Parathyroid adenoma (tissue), 2 donors: Measurements from ENCODE around the gene POU2F3.

Experiments
- H2AFZ ChIP-seq: fragments of 300-600 bp; sonication (generic); one replicate; pipeline ENCODE4 v1.7.0; 2017; ENCODE audit warnings: antibody characterized with exemption, mild to moderate bottlenecking
- H3K27ac ChIP-seq: fragments of 300-600 bp; sonication (generic); one replicate; pipeline ENCODE4 v1.7.0; 2017
- H3K27me3 ChIP-seq: fragments of 300-600 bp; sonication (generic); one replicate; pipeline ENCODE4 v1.7.0; 2017; ENCODE audit warnings: low read length; ENCODE audit not compliant: control insufficient read depth, insufficient read depth
- H3K36me3 ChIP-seq: fragments of 300-600 bp; sonication (generic); one replicate; pipeline ENCODE4 v1.7.0; 2017; ENCODE audit warnings: low read length; ENCODE audit not compliant: control insufficient read depth, insufficient read depth
- H3K4me1 ChIP-seq: fragments of 300-600 bp; sonication (generic); one replicate; pipeline ENCODE4 v1.7.0; 2017; ENCODE audit warnings: control low read depth
- H3K4me2 ChIP-seq: fragments of 300-600 bp; sonication (generic); one replicate; pipeline ENCODE4 v1.7.0; 2017; ENCODE audit warnings: low read length
- H3K4me3 ChIP-seq: fragments of 300-600 bp; sonication (generic); one replicate; pipeline ENCODE4 v1.7.0; 2017; ENCODE audit warnings: low read depth, low read length
- H3K79me2 ChIP-seq: fragments of 300-600 bp; sonication (generic); one replicate; pipeline ENCODE4 v1.7.0; 2017; ENCODE audit warnings: control low read depth
- H3K9ac ChIP-seq: fragments of 300-600 bp; sonication (generic); one replicate; pipeline ENCODE4 v1.7.0; 2017; ENCODE audit warnings: mild to moderate bottlenecking
- H3K9me3 ChIP-seq: fragments of 300-600 bp; sonication (generic); one replicate; pipeline ENCODE4 v1.7.0; 2017; ENCODE audit warnings: low read length; ENCODE audit not compliant: control insufficient read depth
- TF ChIP-seq, protein P1 (sequence below): fragments of 300-600 bp; sonication (generic); IDR thresholded peaks from one replicate; pipeline ENCODE4 v1.7.0; 2017; ENCODE audit warnings: antibody characterized with exemption, mild to moderate bottlenecking
- donor health status: primary hyperparathyroidism.

Gene POU2F3

DNA sequence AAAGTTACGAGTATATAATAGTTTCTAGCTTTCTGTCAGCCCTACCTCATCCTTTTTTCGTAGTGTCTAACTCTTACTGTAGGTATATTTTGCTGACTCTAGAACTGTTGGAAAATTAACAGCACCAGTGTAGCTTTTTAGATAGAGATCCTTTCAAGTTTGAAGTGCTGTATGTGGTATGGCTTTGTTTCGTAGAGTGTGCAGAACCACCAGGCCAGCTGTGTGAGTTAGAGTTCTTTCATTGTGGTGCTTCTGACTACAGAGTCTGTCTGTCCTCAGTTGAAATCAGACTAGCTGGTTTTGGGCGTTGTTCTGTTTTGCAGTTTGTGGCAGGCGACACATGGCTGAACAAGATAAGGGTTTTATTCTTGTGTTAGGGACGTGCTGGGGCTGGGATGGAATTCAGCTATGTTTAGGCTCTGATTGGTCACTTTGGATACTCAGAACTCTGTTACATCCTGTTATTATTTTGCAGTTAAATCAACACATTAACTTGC lies 99.5 kb downstream of the POU2F3 start:
- Histone ChIP-seq H3K27me3 (no peaks in the 10 kb centered on the region), H3K9ac (no peak overlapping the region), H3K79me2 (peaks cover 25% of the 10 kb centered on the region), H3K4me3 (peak overlapping the region; percentile 35), H3K4me2 (peak overlapping the region; percentile 49), H3K36me3 (no peaks in the 10 kb centered on the region), H3K4me1 (peaks cover 10% of the 10 kb centered on the region), H3K9me3 (no peaks in the 10 kb centered on the region), H3K27ac (no peak overlapping the region), H2AFZ (no peak overlapping the region)
- TF ChIP-seq, protein P1, sequence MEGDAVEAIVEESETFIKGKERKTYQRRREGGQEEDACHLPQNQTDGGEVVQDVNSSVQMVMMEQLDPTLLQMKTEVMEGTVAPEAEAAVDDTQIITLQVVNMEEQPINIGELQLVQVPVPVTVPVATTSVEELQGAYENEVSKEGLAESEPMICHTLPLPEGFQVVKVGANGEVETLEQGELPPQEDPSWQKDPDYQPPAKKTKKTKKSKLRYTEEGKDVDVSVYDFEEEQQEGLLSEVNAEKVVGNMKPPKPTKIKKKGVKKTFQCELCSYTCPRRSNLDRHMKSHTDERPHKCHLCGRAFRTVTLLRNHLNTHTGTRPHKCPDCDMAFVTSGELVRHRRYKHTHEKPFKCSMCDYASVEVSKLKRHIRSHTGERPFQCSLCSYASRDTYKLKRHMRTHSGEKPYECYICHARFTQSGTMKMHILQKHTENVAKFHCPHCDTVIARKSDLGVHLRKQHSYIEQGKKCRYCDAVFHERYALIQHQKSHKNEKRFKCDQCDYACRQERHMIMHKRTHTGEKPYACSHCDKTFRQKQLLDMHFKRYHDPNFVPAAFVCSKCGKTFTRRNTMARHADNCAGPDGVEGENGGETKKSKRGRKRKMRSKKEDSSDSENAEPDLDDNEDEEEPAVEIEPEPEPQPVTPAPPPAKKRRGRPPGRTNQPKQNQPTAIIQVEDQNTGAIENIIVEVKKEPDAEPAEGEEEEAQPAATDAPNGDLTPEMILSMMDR = no peak

DNA sequence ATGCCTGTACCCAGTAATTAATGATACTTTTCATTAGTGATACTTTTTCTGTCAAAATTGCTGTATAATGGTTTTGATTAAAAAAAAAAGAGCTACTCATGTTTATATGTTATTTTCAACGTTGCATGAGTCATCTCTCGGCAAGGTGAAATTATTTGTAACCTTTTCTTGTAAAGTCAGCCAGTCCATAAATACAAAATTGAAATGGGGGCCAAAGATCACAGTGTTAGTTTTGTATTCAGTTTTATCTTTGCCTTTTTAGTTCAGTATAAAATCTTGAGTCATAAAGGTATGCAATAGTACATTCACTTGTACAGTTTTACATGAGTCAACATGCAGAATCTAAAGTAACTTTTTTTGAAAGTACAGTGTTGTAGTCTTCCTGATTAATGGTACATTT lies 100.6 kb downstream of the POU2F3 start:
- peaks cover 13% of the 10 kb centered on the region for H3K4me1 ChIP-seq
- no peaks in the 10 kb centered on the region for H3K27me3 ChIP-seq
- H2AFZ ChIP-seq = no peak overlapping the region
- TF ChIP-seq, protein P1 = no peak
- peak overlapping the region; percentile 49 for H3K4me2 ChIP-seq
- H3K9ac ChIP-seq = no peak overlapping the region
- no peak overlapping the region for H3K4me3 ChIP-seq
- no peaks in the 10 kb centered on the region for H3K36me3 ChIP-seq
- H3K9me3 ChIP-seq = no peaks in the 10 kb centered on the region
- peaks cover 27% of the 10 kb centered on the region for H3K79me2 ChIP-seq
- H3K27ac ChIP-seq = no peak overlapping the region

DNA sequence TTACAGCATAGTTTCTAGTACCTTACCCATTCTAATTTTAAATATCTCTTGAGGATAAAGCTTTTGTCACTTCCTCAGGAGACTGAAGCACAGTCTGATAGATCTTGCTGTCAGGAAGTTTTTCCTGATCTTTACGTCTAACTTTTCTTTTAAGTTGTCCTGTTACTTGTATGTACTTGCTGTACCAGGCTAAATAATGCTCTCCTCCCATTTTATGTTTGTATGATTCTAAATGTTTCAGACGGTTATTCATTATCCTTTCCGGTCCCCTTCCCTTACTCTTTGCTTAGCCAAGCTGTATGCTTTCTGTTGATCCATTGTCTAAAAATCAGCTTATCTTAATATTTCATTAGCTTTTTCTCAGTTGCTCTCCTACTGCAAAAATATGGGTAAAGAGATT lies 102.3 kb downstream of the POU2F3 start:
- Histone ChIP-seq H3K9me3 (no peaks in the 10 kb centered on the region), H3K27me3 (no peaks in the 10 kb centered on the region), H2AFZ (no peak overlapping the region), H3K4me1 (peaks cover 18% of the 10 kb centered on the region), H3K27ac (no peak overlapping the region), H3K36me3 (no peaks in the 10 kb centered on the region), H3K4me3 (no peak overlapping the region), H3K4me2 (no peak overlapping the region), H3K79me2 (peaks cover 30% of the 10 kb centered on the region), H3K9ac (no peak overlapping the region)
- TF ChIP-seq, protein P1 = no peak

DNA sequence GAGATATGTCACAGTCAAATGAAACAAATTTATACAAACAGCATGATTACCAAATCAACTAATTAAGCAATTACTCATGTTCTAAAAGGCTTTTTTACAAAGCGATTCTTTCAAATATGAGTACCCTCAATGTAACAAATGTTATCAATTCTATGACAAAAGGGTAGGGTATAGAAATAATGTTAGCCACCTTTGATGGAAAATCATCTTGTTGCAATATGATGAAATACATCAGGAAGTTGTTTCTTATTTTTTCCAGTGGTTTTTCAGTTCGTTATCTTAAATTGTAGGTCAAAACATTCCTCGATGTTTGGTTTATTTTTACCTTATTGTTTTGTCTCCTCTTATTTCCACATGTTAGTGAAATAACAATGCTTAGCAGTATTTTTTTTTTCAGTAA lies 102.7 kb downstream of the POU2F3 start:
- no peak overlapping the region for H2AFZ ChIP-seq
- H3K4me1 ChIP-seq = peaks cover 18% of the 10 kb centered on the region
- H3K79me2 ChIP-seq = peaks cover 30% of the 10 kb centered on the region
- no peak overlapping the region for H3K4me2 ChIP-seq
- H3K9me3 ChIP-seq = no peaks in the 10 kb centered on the region
- no peaks in the 10 kb centered on the region for H3K36me3 ChIP-seq
- no peak overlapping the region for H3K9ac ChIP-seq
- TF ChIP-seq, protein P1 = no peak
- H3K27me3 ChIP-seq = no peaks in the 10 kb centered on the region
- H3K4me3 ChIP-seq = no peak overlapping the region
- H3K27ac ChIP-seq = no peak overlapping the region

DNA sequence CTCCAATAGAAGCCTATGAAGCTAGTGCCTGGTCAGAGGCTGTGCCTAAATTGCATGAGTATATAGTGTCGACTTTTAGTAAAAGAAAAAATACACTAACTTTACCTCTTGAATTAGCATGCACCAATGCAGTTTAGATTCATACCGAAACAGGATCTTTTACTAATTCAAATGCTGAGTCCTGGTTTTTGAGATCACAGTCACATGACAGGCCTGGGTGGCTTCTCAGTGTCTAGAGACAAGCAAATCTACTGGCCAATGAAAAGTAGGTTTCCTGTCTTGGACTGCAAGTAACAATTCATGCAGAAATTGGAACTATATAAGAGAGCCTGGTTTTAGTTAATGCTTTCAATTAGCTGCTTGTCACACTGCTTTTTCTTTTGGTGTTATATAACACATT lies 103.5 kb downstream of the POU2F3 start:
- Histone ChIP-seq H2AFZ (no peak overlapping the region), H3K79me2 (peaks cover 25% of the 10 kb centered on the region), H3K9ac (no peak overlapping the region), H3K9me3 (no peaks in the 10 kb centered on the region), H3K4me3 (no peak overlapping the region), H3K36me3 (no peaks in the 10 kb centered on the region), H3K4me2 (peak overlapping the region; percentile 51), H3K27ac (no peak overlapping the region), H3K27me3 (no peaks in the 10 kb centered on the region), H3K4me1 (peaks cover 18% of the 10 kb centered on the region)
- TF ChIP-seq, protein P1 = no peak
